Measurements from ENCODE around the gene MAPK10.

MAPK10 gene

DNA sequence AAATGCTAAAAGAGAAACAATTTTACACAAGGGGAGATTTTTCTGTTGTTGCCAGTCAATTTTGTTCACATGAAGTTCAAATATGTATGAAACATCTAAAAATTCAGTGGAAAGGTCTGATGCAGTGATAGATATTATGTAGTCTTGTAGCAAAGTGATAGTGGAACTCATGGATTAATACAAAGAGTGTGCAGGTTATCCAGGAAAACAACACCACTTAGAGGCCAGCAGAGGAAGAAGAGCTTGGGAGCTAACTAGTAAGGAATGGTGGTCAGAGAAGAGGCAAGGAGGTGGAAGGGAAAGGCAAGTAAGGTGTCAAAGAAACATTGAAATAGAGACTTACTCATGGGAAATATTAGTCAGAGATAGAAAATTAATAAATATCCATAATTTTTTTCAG is 395.6 kb downstream of the MAPK10 start:
- DNase-seq: no peak

DNA sequence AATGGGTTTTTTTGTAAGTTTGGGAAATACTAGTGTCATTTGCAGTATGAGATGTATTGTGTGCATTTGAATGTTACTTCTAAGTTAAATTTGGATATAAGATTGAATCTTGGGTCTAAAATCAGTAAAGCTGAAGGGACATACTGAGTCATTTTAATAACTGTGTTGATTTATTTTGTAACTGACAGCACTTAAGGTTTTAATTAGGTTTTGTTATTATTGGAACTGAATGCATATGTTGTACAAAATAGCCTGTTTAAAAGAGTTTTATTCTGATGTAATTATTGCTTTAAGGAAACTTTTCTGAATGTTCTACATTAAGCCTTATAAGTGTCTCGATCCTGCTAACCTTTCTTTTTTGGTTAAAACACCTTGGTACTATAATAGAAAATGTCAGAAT is 396.6 kb downstream of the MAPK10 start:
- no peak for DNase-seq

DNA sequence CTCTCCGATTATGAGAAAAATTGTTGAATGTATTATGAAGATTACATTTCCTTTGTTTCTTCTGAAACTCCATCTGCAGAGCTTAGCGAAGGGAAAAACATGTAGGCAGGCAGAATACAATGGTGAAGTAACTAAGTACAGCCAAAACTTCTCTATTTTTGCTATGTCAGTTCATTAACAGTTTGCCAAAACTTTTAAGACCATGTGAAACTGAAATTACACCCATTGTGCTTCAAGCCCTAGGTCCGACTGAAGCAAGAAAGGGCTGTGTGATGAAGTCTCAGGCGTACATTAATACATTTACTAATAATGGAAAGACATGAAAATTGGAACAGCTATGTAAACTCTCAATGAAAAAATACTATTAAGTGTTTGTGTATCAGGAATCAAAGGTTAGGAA is 398.0 kb downstream of the MAPK10 start:
- no peak for DNase-seq

DNA sequence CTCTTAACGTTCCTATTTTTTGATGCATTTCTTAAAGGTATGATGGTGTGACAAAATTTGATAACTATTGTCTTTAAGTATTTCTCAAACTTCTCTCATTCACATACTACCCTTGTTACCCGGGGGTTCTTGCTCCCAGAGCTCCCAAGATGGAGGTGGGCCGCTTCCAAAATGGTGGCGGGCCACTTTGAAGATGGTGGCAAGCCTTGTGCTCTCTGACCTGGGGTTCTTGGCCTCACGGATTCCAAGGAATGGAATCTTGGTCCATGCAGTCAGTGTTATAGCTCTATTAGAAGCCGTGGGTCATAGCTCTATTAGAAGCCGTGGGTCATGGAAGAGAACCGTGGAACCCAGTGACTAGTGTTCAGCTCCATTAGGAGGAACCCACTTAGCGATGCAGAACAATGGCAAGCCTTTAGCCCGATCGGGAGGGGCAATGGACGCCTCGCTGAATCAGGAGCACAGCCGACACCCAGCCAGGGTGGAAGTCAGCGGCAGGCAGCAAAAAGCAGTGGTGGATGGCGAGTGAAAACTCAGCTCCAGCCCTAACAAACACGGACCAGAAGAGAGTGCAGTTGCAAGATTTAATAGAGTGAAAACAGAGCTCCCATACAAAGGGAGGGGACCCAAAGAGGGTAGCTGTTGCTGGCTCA is 403.4 kb downstream of the MAPK10 start:
- DNase-seq: no peak

DNA sequence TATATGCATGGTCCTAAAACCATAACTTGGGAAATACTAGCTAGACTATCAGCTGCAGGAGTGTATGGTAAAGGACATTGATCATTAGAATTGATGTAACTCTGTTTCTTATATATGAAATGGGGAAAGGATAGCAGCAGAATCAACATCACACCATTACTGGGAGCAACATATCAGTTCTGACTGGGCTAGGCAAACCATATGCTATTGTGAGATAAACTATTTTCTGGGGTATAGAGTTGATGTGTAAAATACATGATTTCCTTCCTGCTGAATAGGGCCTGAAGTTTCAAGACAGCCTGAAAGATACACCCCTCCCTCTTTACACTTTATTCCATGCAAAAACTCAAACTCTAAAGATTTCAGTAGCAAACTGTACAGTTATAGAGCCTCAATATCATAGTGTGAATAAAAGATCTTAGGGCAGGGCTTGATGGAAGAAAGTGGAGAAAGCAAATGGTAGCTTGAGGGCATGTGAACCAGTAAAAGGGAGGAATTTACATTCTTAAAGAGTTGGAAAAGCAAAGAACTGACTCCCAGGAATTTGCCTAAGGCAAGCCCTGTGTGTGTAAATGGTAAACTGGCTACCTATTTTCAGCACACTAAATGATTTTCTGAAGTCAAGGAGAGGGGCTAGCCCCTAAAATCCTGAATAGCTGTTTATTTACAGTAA is 404.1 kb downstream of the MAPK10 start:
- DNase-seq: no peak

DNA sequence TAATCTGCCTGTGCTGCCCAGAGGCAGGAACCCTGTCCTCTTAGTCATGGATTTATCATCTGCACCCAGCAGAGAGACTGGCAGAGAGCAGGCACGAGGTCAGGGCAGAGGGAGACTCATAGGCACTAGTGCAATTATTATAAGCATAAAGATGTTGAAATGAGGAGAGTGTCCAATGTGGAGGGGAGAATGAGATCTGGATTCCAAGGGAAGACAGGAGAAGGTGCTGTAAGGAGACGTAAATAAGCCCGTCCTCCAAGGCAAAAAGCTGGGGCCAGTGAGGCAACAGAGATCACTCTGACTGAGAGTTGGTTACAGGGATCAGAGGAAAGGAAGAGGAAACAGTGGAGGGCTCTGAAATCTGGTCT is 406.2 kb downstream of the MAPK10 start:
- DNase-seq: no peak

DNA sequence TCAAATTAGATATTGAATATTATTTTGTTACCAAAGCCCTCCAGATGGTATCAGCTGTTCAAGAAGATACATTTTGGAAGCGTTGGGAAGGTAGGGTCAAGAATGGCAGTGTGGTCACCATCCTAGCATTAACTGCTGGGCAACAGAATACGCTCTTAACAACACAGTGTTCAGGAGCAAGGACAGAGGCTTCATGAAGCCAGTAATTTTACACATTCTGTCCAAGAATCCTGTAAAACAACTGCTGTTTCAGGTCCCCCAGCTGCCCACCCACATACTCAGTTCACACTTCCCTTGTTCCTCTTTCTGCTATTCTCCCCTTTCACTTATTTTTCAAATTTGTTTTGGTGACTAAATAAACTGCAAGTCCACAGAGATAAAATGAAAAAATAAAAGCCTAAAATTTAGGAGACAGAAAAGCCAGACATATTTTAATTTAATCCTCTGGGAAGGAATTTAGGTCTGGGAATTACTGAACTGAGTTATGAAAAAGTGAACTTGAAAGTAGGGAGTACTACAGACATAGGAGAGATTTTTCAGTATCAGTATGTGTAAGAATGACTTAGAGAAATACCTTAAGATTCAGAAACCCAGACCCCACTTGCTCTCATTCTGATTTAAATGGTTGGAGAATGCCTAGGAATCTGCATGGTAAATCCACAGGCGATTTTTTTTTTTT is 406.7 kb downstream of the MAPK10 start:
- no peak for DNase-seq

DNA sequence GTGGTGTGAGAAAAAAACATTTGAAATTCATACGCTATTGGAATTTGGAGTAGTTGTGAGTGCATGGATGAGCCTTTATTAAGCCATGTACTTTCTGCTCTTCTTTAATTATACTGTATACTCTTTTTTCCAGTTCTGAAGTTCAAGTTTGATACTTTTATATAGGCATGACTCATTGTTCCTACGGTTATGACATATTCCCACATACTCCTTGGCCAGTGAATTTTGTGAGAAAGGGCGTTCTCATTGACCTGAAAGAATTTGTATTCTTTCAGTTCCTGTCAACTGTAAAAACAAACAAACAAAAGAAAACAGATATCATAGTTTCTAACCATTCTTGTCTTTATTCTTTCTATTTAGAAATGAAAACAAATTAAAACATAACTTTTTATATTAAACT is 407.3 kb downstream of the MAPK10 start:
- DNase-seq: no peak

DNA sequence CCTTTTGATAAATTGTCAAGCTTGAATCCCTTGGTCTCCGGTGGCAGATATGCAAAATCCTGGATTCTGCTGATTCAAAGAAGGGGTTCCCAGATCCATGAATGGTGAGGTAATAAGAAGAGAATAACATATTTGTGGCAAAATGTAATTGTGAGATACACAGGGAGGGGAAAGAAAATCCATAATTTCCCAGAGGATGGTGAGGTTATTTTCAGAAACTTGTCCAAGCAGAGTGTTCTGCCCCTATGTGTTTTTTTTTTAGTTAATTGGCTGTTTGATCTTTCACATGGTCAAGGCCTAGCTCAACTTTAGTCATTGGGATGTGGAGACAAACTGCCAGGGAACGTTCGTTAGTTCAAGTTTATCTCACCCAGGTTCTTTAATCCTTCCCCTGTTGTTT is 408.8 kb downstream of the MAPK10 start:
- DNase-seq: no peak

DNA sequence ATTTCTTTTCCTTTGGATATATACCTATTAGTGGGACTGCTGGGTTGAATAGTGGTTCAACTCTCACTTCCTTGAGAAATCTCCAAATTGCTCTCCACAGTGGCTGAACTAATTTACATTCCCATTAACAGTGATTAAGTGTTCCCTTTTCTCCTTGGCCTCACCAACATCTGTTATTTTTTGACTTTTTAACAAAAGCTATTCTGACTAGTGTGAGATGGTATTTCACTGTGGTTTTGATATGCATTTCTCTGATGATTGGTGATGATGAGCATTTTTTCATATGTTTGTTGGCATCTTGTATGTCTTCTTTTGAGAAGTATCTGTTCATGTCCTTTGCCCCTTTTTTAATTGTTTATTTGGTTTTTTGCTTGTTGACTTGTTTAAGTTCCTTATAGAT is 413.0 kb downstream of the MAPK10 start:
- DNase-seq: no peak

DNA sequence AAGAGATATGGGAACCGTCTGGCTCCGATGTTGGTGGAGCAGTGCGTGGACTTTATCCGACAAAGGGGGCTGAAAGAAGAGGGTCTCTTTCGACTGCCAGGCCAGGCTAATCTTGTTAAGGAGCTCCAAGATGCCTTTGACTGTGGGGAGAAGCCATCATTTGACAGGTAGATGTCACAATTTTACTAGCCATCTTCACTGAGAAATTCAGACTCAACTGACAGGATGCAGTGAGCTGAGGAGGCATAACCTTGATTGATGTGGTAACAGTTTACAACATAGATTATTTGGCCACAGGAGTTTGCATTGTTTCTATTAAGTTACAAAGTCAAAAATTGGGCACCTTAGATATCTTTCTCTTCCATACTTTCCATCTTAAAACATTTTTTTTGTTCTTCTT is 417.7 kb downstream of the MAPK10 start:
- no peak for DNase-seq

DNA sequence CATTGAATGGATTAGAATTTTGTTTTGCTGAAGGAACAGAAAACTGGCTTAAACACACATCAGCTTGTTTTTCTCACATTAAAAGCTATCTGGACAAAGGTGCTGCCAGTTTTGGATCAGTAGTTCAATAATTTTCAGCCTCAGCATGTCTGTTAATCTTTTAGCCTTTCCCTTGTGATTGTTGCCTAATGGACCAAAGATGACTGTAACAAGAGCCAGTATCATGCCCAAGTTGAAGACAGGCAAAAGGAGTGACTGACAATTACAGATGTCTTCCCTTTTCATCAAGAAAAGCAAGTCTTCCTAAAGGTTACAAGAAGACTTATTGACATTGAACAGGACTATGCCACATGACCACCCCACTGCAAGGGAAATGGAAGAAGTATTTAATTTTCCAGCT is 419.7 kb downstream of the MAPK10 start:
- no peak for DNase-seq
